DND-41 (cell line): ENCODE measurements around the gene ARTN.

ENCODE experiments used
- ATAC-seq: fragments of 200-7000 bp; cut with Tn5 transposase; 3 replicates; pipeline ENCODE4 v1.9.1; 2021; ENCODE audit warnings: low read depth; ENCODE audit not compliant: insufficient read depth
- DNase-seq: peaks from one replicate; pipeline ENCODE4 v3.0.0-alpha.2; 2020
- H2AFZ ChIP-seq: 2 replicates; pipeline ENCODE4 v1.6.0; 2012; ENCODE audit warnings: low read depth, low read length
- H3K27ac ChIP-seq: 2 replicates; pipeline ENCODE4 v1.5.1; 2012; ENCODE audit warnings: low read length, inconsistent platforms
- H3K27me3 ChIP-seq: fragments of 200-600 bp; sonication (generic); 2 replicates; pipeline ENCODE4 v1.6.0; 2012; ENCODE audit warnings: low read length, mild to moderate bottlenecking, inconsistent platforms; ENCODE audit not compliant: insufficient read depth, poor library complexity
- H3K36me3 ChIP-seq: 2 replicates; pipeline ENCODE4 v1.5.1; 2012; ENCODE audit warnings: low read length, inconsistent platforms; ENCODE audit not compliant: insufficient read depth
- H3K4me1 ChIP-seq: 2 replicates; pipeline ENCODE4 v1.5.1; 2012; ENCODE audit warnings: mild to moderate bottlenecking, low read length; ENCODE audit not compliant: insufficient read depth
- H3K4me2 ChIP-seq: 2 replicates; pipeline ENCODE4 v1.6.0; 2012; ENCODE audit warnings: mild to moderate bottlenecking, moderate library complexity, low read length, inconsistent platforms; ENCODE audit not compliant: insufficient read depth
- H3K4me3 ChIP-seq, 2 experiments: fragments of 200-600 bp in 1 of 2; shearing (Covaris generic) in 1 of 2; 2 replicates each; pipeline ENCODE4 v1.5.1; 2012 to 2016; ENCODE audit warnings: inconsistent platforms in 2 of 2, low read length in 2 of 2, mild to moderate bottlenecking in 2 of 2, low read depth in 1 of 2, moderate library complexity in 1 of 2
- H3K79me2 ChIP-seq: 2 replicates; pipeline ENCODE4 v1.6.0; 2012; ENCODE audit warnings: low read length, inconsistent platforms; ENCODE audit not compliant: insufficient read depth
- H3K9ac ChIP-seq: 2 replicates; pipeline ENCODE4 v1.6.0; 2012; ENCODE audit warnings: low read depth, mild to moderate bottlenecking, inconsistent platforms, low read length, moderate library complexity
- H3K9me3 ChIP-seq: 2 replicates; pipeline ENCODE4 v1.5.1; 2012; ENCODE audit warnings: low read length, moderate library complexity, mild to moderate bottlenecking, inconsistent platforms; ENCODE audit not compliant: insufficient read depth, severe bottlenecking
- H4K20me1 ChIP-seq: 2 replicates; pipeline ENCODE4 v1.6.0; 2012; ENCODE audit warnings: low read length; ENCODE audit not compliant: insufficient read depth
- EZH2 ChIP-seq: IDR thresholded peaks from 3 replicates; pipeline ENCODE4 v1.6.1; 2012; ENCODE audit warnings: borderline replicate concordance, low read depth, mild to moderate bottlenecking, moderate library complexity, low read length, inconsistent platforms; ENCODE audit not compliant: severe bottlenecking
- TF ChIP-seq, protein P1 (sequence below): IDR thresholded peaks from 2 replicates; pipeline ENCODE4 v1.5.1; 2012; ENCODE audit warnings: borderline replicate concordance, low read length, moderate library complexity, mild to moderate bottlenecking; ENCODE audit not compliant: poor library complexity, severe bottlenecking; ENCODE audit errors: extremely low read depth

ARTN gene, protein sequence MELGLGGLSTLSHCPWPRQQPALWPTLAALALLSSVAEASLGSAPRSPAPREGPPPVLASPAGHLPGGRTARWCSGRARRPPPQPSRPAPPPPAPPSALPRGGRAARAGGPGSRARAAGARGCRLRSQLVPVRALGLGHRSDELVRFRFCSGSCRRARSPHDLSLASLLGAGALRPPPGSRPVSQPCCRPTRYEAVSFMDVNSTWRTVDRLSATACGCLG

DNA sequence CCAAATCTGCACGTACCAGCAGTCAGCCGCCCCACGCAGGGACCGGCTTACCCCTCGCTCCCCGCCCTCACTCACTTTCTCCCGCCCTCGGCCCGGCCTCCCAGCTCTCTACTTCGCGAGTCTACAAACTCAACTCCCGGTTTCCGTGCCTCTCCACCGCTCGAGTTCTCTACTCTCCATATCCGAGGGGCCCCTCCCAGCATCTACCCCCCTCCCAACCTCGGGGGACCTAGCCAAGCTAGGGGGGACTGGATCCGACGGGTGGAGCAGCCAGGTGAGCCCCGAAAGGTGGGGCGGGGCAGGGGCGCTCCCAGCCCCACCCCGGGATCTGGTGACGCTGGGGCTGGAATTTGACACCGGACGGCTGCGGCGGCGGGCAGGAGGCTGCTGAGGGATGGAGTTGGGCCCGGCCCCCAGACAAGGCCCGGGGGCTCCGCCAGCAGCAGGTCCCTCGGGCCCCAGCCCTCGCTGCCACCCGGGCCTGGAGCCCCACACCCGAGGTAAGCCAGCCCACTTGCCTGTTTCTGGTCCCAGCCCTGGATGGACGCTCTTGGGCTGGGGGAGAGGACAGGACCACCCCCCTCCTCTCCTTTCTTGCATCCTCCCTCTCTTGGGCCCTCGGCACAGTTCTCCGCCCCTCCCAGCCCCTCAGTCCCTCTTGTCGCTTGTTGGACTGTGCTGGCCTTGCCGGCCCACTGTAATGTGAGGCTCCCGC, at the start of gene ARTN:
Gene ARTN, plus strand, starts transcription at position 416 of the 715 bp plus-strand sequence. CDS start 1,856 bp downstream, outside the sequence.
- no peak for ATAC-seq
- no peak within 1 kb of the TSS for H3K27ac ChIP-seq
- DNase-seq: no peak

DNA sequence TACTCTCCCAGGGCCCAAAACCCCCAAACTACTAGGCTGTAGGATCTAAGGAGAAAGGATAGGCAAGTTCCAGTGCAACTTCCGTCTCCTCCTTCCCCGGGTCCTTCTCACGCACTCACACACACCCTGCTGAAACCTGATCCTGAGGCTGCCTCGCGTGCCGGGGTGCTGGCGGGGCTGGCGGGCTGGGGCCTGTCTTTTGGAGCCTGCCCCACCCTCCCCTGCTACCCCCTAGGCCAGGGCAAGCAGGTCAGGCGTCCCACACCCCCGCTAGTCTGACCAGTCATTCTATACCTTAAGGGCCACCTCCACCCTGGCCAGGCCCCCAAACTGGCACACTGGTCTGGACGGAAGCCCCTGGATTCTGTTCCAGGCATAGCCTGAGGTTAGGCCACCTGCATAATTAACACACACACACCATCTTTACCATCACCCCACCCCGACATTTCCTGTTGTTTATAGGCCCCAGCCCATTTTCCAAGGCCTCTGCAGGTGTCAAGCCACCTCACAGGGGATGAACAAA, 48.3 kb upstream of the ARTN start:
- no peaks in the 10 kb centered on the region for H3K4me1 ChIP-seq
- no peak for ATAC-seq
- no peak overlapping the region for H3K4me2 ChIP-seq

More for the DNA sequence above, at the start of gene ARTN:
- H3K36me3 ChIP-seq: peaks cover 7% of the 10 kb centered on the region
- H2AFZ ChIP-seq: no peak within 1 kb of the TSS
- no peaks in the 10 kb centered on the region for H3K79me2 ChIP-seq
- no peaks in the 10 kb centered on the region for H3K9me3 ChIP-seq
- TF ChIP-seq EZH2: no peak
- TF ChIP-seq, protein P1, sequence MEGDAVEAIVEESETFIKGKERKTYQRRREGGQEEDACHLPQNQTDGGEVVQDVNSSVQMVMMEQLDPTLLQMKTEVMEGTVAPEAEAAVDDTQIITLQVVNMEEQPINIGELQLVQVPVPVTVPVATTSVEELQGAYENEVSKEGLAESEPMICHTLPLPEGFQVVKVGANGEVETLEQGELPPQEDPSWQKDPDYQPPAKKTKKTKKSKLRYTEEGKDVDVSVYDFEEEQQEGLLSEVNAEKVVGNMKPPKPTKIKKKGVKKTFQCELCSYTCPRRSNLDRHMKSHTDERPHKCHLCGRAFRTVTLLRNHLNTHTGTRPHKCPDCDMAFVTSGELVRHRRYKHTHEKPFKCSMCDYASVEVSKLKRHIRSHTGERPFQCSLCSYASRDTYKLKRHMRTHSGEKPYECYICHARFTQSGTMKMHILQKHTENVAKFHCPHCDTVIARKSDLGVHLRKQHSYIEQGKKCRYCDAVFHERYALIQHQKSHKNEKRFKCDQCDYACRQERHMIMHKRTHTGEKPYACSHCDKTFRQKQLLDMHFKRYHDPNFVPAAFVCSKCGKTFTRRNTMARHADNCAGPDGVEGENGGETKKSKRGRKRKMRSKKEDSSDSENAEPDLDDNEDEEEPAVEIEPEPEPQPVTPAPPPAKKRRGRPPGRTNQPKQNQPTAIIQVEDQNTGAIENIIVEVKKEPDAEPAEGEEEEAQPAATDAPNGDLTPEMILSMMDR: no peak
- H3K4me1 ChIP-seq: no peaks in the 10 kb centered on the region
- no peak within 1 kb of the TSS for H3K9ac ChIP-seq
- no peaks in the 10 kb centered on the region for H4K20me1 ChIP-seq
- no peak within 1 kb of the TSS for H3K4me2 ChIP-seq
- H3K4me3 ChIP-seq: no peak within 1 kb of the TSS
- no peaks in the 10 kb centered on the region for H3K27me3 ChIP-seq

DNA sequence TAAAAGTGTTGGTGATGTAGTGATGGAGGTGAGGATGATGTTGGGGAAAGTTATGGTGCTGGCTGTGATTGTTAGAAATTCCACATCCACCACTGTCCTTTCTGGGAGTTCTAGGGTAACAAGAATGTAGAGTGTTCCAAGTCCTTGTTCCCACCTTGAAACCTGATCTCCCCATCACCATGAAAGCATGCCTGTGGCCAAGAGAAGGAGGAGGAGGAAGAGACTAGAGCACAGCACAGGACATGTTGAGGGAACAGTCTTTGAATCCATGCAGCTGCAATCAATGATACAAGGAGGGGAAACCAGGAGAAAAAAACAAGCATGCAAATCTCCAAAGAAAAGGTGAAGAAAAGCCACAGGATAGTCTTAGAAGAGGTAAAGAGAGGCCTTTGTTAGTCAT, 45.9 kb upstream of the ARTN start:
- Histone ChIP-seq H4K20me1 (no peaks in the 10 kb centered on the region), H3K9ac (no peak overlapping the region), H3K4me2 (no peak overlapping the region), H3K4me3 (no peak overlapping the region), H3K27me3 (no peaks in the 10 kb centered on the region), H3K9me3 (no peaks in the 10 kb centered on the region), H2AFZ (no peak overlapping the region), H3K4me1 (no peaks in the 10 kb centered on the region), H3K36me3 (no peaks in the 10 kb centered on the region), H3K27ac (no peak overlapping the region), H3K79me2 (no peaks in the 10 kb centered on the region)
- TF ChIP-seq, protein P1: no peak
- no peak for TF ChIP-seq EZH2
- no peak for DNase-seq
- no peak for ATAC-seq

More for the DNA sequence above, 48.3 kb upstream of the ARTN start:
- Histone ChIP-seq H3K36me3 (0 out of 2 replicates have a peak, but pooled peaks cover 2% of the 10 kb centered on the region), H3K27ac (no peak overlapping the region), H3K9me3 (no peaks in the 10 kb centered on the region), H3K27me3 (no peaks in the 10 kb centered on the region), H2AFZ (no peak overlapping the region), H4K20me1 (no peaks in the 10 kb centered on the region), H3K9ac (no peak overlapping the region), H3K4me3 (no peak overlapping the region), H3K79me2 (no peaks in the 10 kb centered on the region)
- DNase-seq: no peak
- no peak for TF ChIP-seq EZH2
- TF ChIP-seq, protein P1: no peak
